GM21515 (cell line): ENCODE results near the gene PCDH9.
"Not testable (repeated sequence)": the region's sequence is repeated elsewhere in the genome, so short reads cannot be mapped to it uniquely, and the experiment has no call there.

Experiments used
- ATAC-seq: cut with Tn5 transposase; IDR thresholded peaks from one replicate; pipeline ENCODE4 v1.9.1; 2021; ENCODE audit not compliant: unreplicated experiment

Gene PCDH9

GRCh38 chr13:66329988-66330451 lies 900.1 kb downstream of the PCDH9 start:
- ATAC-seq, result no peak

- no peak for ATAC-seq
These were observed 901.7 kb downstream of the PCDH9 start for GRCh38 chr13:66328476-66328875.

GRCh38 chr13:66323745-66324347 lies 906.3 kb downstream of the PCDH9 start:
- ATAC-seq, result no peak

GRCh38 chr13:66322936-66323335 lies 907.2 kb downstream of the PCDH9 start:
- ATAC-seq, result no peak

- ATAC-seq, result no peak
These were observed 907.9 kb downstream of the PCDH9 start for GRCh38 chr13:66322193-66322740.

GRCh38 chr13:66314911-66315310 lies 915.2 kb downstream of the PCDH9 start:
- ATAC-seq, result no peak

GRCh38 chr13:66313413-66313812 lies 916.7 kb downstream of the PCDH9 start:
- ATAC-seq, result no peak

- ATAC-seq, result no peak
These were observed 917.6 kb downstream of the PCDH9 start for GRCh38 chr13:66312312-66313087.

- no peak for ATAC-seq
These were observed 924.0 kb downstream of the PCDH9 start for GRCh38 chr13:66305961-66306617.

- no peak for ATAC-seq
These were observed 928.7 kb downstream of the PCDH9 start for GRCh38 chr13:66301482-66301881.

GRCh38 chr13:66301006-66301405 lies 929.1 kb downstream of the PCDH9 start:
- ATAC-seq, result no peak

- ATAC-seq, result no peak
These were observed 933.3 kb downstream of the PCDH9 start for GRCh38 chr13:66296875-66297274.

- ATAC-seq, result no peak
These were observed 933.8 kb downstream of the PCDH9 start for GRCh38 chr13:66296328-66296727.

- not testable (repeated sequence) for ATAC-seq
These were observed 943.3 kb downstream of the PCDH9 start for GRCh38 chr13:66286806-66287205.

- no peak for ATAC-seq
These were observed 954.7 kb downstream of the PCDH9 start for GRCh38 chr13:66275416-66275815.

- no peak for ATAC-seq
These were observed 957.1 kb downstream of the PCDH9 start for GRCh38 chr13:66273011-66273410.

- ATAC-seq, result no peak
These were observed 963.4 kb downstream of the PCDH9 start for GRCh38 chr13:66266761-66267160.

- no peak for ATAC-seq
These were observed 963.8 kb downstream of the PCDH9 start for GRCh38 chr13:66266348-66266747.

GRCh38 chr13:66265371-66265770 lies 964.8 kb downstream of the PCDH9 start:
- no peak for ATAC-seq

- no peak for ATAC-seq
These were observed 965.2 kb downstream of the PCDH9 start for GRCh38 chr13:66264971-66265370.

- no peak for ATAC-seq
These were observed 967.8 kb downstream of the PCDH9 start for GRCh38 chr13:66262330-66262729.

GRCh38 chr13:66259426-66259825 lies 970.7 kb downstream of the PCDH9 start:
- ATAC-seq, result not testable (repeated sequence)
